ENCODE results near the gene FBLN7.

DNA sequence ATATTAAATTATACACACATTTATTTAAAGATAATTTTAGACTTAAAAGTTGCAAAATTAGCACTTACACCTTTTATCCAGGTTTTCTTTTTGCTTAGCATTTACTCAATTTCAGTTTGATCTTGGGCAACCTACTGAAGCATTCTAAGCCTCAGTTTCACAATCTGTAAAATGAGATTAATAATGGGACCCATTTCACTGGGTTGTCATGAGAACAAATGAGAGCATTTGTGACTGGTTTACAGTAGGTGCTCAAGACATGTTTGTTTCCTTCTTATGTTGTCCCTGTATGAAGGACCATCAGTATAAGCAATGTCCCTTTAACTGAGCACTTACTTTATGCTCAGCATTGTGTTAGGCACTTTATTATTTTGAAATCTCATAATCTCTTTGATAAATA lies 4.8 kb upstream of the FBLN7 start:
- TF ChIP-seq POLR2AphosphoS5 (IDR thresholded peaks at IDR 0.05; ENCODE audit: low read depth, low read length) = no peak
- no peak for TF ChIP-seq TAF1 (IDR thresholded peaks at IDR 0.05; ENCODE audit: low read depth, low read length)
- no peak for TF ChIP-seq POLR2A (IDR thresholded peaks at IDR 0.05; ENCODE audit: low read depth, low read length)
- no peak for TF ChIP-seq SPI1 (IDR thresholded peaks at IDR 0.05; ENCODE audit: low read depth, low read length)
- TF ChIP-seq POU2F2 (IDR thresholded peaks at IDR 0.05; ENCODE audit: low read depth, low read length) = no peak
- TF ChIP-seq PAX5 (IDR thresholded peaks at IDR 0.05; ENCODE audit: insufficient read depth, low read length, severe bottlenecking) = no peak

Data from GM12891 (cell line).